HG02852 (cell line): Measurements from ENCODE around the gene ATP6V0E2.

Experiments
- ATAC-seq: cut with Tn5 transposase; IDR thresholded peaks from one replicate; pipeline ENCODE4 v1.9.1; 2021; ENCODE audit warnings: mild to moderate bottlenecking, moderate library complexity; ENCODE audit not compliant: unreplicated experiment

The ATP6V0E2 gene

DNA sequence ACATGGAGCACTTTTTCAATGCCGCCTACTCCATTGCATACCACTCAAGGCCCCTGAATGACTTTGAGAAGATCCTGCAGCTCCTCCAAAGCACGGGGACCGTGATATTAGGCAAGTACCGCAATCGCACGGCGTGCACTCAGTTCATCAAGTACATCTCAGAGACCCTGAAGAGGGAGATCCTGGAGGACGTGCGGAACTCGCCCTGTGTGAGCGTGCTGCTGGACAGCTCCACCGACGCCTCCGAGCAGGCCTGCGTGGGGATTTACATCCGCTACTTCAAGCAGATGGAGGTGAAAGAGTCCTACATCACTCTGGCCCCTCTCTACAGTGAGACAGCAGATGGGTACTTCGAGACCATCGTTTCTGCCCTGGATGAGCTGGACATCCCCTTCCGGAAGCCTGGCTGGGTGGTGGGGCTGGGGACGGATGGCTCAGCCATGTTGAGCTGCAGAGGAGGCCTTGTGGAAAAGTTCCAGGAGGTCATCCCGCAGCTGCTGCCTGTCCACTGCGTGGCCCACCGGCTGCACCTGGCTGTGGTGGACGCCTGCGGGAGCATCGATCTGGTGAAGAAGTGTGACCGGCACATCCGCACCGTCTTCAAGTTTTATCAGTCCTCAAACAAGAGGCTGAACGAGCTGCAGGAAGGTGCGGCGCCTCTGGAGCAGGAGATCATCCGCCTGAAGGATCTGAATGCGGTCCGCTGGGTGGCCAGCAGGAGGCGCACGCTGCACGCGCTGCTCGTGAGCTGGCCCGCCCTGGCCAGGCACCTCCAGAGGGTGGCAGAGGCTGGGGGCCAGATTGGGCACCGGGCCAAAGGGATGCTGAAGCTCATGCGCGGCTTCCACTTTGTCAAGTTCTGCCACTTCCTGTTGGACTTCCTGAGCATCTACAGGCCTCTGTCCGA lies 12.7 kb upstream of the ATP6V0E2 start:
- ATAC-seq = no peak

DNA sequence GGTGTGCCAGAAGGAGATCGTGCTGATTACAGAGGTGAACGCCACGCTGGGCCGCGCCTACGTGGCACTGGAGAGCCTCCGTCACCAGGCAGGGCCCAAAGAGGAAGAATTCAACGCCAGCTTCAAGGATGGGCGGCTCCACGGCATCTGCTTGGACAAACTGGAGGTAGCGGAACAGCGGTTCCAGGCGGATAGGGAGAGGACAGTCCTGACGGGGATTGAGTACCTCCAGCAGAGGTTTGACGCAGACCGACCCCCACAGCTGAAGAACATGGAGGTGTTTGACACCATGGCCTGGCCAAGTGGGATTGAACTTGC lies 12.1 kb upstream of the ATP6V0E2 start:
- ATAC-seq = no peak

DNA sequence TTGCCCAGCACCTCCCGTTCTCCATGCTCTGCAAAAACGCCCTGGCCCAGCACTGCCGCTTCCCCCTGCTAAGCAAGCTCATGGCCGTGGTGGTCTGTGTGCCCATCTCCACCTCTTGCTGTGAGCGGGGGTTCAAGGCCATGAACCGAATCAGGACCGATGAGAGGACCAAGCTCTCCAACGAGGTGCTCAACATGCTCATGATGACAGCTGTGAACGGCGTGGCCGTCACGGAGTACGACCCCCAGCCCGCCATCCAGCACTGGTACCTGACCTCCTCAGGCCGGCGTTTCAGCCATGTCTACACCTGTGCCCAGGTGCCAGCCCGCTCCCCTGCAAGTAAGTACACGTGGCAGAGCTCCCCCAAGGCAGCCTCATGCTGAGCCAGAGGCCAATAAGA lies 11.6 kb upstream of the ATP6V0E2 start:
- ATAC-seq = no peak

DNA sequence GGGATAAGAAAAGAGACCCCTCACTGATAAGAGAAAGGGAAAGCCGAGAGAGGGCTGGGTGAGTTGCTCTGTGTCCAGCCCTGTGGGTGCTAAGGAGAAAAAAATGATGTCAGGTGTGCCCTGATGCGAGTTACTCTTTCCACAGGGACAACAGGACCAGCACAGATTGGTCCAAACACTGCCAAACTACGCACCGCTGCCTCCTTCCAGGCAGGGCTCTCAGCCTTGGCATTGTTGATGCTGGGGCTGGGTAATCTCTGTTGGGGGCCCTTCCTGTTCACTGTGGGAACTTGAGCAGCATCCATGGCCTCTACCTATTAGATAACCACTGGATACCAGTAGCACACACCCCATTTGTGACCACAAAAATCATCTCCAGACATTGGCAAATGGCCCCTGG lies 10.3 kb upstream of the ATP6V0E2 start:
- no peak for ATAC-seq

DNA sequence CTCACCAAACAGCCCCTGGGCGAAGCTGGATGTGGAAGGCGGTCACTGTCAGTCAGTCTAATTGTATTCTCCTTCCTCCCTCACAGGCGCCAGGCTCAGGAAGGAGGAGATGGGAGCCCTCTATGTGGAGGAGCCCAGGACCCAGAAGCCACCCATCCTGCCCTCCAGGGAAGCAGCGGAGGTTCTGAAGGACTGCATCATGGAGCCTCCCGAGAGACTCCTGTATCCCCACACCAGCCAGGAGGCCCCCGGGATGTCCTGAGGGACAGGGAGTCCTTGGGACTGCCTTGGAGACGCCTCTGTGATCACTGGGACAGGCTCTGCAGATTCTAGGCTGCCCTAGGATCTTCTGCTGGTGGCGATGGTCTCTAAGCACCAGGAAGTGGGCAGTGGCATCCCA lies 9.7 kb upstream of the ATP6V0E2 start:
- ATAC-seq = no peak

DNA sequence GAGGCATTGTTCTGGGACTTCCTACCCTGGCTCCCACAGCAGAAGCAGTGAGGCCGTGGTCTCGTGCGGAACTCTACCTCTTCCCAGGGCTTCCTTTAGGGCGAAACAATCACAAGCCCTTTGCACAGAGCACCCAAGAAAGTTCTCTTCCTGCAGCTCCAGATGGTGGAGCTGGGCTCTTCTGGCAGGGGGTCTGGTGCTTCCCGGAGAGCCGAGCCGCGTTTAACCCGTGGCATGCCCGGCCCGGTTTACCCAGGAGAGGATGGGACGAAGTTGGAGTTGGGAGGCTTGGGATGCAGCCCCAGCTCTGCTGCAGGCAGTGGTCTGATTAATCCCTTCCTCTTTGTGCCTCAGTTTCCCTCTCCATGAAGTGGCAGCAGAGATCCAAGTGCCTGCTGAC lies 9.0 kb upstream of the ATP6V0E2 start:
- no peak for ATAC-seq

DNA sequence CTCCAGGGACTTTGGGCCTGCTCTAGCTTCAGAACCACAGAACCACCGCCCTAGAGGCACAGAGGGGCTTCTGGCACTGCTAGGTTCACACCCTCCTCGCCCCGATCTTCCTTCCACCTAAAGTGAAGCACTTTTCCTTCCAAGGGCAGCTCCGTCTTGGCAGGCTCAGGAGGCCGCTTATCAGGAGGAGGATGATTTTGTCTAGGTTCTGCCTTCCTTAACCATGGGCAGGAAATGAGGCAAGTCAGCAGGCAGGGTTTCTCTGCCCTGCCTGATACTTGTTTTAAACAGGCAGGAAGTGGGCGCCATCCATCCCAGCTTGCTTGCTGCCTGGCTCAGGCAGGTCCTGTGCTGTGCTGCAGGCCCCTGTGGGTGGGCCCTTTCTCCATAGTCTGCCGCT lies 8.3 kb upstream of the ATP6V0E2 start:
- no peak for ATAC-seq

DNA sequence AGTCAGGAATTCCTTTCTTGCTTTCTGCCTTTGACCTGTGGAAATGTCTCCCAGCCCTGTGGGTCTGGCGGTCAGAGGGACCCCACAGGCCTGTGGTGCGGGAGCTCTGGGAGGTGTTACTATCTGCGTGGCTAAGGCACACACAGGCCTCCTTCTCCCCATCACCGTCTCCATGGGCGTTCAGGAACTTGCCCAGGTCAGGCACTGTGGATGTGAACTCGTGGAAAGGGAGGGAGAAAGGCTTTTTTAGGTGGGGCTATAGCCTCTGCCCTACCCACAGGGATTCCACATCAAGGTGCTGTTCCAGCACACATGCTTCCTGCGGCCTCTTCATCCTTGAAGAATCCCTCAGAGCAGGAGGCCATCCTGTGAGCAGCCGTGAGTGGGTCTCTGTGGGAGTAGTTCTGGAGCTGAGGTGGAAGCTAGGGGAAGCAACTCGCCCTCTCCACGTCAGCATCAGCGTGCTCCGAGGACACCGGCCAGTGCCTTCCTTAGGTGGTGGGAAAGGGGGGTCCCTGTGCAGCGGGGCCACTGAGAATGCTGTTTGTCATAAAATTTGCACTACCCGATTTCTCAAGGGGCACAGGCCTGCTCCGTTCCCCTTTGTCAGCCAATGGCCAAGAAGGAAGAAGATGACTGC lies 7.5 kb upstream of the ATP6V0E2 start:
- no peak for ATAC-seq

DNA sequence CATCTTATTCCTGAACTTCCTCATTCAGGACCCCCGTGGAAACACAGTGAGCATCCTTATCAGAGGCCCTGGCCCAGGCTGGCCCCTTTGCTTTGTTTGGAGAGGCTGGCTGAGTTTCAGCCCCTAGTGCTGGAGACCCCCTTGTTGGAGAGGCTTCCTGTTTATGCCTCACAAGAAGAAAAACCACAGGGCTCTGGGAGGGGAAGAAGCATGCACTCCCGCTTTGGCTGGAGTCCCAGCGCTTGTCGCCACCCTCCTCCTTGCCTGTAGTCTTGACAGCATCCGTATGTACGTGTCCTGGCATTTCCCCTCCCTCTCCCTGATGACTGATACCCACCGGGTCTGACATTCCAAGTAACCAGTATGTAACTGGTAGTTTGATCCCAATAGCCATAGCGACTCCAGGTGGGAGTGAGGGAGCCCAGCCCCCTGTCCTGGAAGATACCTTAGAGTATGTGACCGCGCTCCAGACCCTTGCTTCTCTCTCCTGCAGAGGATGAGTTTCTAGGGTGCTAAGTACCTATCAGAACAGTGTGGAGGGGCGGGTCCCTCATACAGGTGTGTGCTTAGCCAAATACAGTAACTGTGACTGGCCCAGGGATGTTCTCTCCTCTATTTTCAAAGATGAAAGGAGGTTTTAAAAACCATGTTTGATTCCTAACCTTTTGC lies 6.9 kb upstream of the ATP6V0E2 start:
- ATAC-seq = no peak

DNA sequence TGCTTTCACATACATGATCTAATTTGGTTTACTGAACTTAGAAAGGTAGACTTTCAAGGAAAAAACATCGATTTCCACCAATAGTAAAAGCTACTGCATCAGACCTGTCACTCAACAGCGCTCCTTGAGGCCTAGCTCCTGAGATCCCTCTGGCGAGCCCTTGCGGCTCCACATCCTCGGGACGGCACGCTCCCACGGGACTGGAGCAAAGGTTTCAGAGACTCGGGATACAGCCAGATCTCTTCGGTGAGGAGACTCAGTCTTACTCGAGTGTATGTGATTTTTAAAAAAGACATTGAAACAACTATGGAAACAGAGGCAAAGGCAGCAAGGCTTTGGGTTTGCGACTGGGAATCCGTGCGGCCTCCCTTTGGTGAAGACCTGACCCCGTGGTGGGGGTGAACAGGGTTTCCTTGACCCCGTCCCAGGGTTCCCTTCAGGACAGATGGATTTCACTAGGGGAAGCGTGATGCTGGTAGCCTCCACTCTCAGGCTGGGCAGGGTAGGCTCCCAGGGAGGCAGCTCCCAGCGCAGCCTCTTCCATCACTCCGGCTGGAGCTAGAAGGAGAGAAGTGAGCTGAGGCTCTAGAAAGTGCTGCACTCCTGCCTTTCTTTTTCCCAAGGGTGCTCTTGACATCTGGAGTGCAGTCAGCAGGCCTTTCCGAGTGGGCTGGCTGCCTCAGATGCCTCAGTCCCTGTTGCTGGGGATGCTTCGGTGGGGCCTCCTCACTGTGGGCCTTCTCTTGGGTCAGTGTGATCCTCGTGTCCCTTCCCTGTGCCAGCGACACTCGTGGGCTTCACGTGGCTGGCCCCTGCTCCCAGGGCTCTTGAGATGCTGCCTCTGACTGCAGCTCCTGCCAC lies 5.8 kb upstream of the ATP6V0E2 start:
- ATAC-seq = no peak

DNA sequence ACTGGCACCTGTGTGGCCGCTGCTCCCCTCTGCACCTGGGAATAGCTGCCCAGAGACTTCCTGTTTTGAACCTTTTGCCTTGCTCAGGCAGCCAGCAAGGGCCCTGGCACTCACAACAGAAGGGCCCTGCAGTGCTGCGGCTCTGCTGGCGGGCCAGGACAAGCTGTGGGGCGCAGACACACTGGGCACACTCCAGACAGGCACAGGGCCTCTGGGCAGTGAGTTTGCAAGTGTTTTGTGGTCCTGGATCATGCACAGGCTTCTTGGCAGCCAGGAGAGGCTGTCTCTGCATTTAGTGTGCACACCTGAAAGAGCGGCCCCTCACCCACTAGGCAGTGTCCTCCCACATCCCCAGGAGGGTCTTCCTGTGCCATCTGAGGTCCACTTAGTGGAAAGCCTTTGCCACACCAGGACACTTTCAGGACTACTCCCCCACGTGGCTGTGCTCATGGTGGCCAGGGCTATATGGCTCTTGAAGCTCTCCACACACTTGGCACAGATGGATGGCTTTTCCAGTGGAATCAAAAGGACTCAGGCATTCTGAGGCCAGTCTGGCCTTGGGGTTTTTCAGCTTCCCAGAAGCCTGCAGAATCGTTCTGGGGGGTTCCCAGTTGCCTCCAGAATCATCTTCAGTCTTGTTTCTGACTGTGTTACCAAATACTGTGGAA lies 5.0 kb upstream of the ATP6V0E2 start:
- no peak for ATAC-seq

DNA sequence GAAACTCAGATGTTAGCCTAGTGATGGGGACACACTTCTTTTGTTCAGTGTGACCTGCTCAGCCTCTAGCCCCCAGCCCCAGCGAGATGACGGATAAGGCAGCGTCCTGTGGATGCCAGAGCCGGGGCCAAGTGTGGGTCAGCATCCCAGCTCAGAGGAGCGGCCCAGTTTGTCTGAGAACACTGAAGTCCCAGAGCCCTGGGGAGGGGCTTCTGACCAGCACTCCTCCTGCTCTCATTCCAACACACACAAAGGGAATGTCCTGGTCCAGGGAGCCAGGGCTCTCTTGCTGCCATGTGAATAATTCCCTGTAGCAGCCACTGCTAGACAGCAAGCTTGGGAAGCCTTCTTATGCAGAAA lies 4.5 kb upstream of the ATP6V0E2 start:
- ATAC-seq = no peak

DNA sequence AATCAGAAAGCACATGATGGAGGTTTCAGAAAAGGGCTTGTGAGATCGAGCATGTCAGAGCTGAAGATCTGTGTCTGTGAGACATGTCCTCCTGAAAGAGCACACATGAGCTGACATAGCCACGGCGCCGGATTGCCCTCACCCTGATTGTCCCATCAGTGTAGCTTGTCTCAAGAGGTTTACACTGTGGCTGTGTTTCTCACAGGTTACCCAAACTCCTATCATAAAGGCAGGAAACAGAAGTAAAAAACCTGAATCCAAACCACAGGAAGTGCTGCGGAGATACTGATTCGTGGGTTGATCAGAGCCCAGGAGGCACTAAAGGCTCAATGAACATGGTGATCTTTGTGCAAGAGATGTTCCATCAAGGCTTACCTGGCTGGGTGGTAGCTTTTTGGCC lies 3.9 kb upstream of the ATP6V0E2 start:
- ATAC-seq = no peak

DNA sequence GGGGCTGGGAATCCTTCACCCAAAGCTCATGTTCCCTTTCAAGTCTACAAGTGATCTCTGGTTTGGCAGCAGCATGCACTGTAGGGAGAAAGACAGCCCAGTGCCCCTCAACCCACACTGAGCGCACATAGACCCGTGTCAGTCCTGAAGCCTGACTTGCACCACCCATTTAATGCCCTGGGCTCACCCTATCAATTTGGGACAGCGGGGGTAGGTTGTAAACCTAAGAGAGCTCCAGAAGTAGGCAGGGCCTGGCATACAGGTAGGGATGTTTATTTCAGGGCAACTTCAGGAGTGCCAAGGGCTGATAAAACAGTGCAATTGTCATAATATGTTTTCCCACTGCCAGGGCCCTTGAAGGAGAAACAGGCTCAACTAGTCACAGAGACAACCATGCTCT lies 3.5 kb upstream of the ATP6V0E2 start:
- ATAC-seq = no peak

DNA sequence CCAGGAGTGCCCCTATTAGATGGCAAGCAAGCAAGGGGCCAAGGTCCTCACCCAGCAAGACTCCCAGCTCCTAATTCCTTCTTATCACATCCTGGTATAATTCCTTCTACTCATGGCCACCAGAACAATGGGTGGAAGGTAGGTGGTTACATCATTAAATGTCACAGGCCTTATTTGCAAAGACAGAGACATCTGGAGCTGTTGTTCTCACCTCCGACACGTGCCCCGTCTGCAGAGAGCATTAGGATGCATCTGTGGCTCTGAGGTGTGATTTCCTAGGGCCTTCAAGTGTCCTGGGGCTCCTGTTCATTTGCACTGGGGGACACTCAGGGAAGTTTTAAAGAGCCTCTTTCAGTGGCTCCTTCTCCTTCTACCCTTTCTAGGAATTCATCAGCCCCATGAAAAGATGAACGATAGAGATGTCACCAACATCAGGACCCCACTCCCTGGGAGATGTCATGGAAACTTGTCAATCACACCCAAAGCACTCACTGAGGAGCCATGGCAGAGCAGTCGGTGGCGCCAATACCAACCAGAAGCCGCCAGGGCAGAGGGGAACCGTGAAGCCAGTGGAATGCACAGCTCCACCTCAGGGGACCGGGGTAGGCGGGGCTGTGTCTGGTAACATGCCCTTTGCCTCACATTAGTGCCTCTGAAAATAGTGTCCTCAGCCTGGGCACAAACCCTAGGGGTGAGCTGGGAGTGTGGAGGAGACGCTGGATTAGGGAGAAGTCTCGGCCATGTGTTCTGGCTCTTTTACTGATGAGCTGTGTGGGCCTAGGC lies 2.9 kb upstream of the ATP6V0E2 start:
- ATAC-seq = no peak

DNA sequence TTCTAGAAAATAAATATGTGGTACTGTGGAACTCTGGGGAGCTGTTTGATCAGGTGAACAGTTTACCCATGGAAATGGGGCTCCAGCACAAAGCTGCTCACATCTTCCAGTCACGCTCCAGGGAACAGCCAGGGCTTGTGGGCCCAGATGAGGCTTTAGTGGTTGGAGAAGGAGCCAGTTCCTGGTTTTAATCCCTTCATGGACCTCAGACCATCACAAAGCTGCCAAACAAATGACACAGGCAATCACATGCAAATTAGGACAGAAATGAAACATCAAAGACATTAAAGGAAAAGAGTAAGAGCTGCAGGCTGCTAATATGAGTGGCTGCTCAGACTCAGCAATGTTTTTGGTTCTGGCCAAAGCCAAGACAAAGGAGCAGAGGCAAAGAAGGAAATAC lies 2.2 kb upstream of the ATP6V0E2 start:
- ATAC-seq = no peak

DNA sequence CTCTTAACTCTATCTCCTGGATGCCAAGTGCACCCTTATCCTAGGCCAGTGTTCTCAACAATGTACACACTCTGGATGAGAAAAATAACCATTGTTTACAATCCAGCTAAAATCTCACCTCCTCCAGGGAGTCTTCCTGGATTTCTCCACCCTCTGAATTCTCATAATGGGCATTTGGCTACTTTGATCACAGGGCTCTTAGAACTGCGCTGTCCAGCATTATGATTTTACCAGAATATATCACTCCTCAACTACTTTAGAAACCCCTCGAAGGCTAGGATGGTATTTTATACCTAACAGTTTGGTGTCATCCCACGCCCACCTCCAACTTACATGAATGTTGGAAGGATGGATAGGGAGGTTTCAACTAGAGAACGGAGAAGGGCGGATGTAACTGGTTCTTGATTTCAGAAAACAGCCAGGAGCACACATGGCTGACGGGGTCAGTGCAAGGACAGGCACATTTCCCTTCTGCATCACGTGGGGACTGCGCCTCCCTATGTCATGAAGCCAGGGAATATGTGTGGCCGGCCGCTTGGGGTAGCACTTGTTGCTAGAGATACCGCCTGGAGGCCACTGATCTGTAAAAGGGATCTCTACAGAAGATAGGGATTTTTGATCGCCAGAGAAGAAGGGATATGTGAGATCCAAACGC lies 1.2 kb upstream of the ATP6V0E2 start:
- peak; percentile 13 for ATAC-seq

DNA sequence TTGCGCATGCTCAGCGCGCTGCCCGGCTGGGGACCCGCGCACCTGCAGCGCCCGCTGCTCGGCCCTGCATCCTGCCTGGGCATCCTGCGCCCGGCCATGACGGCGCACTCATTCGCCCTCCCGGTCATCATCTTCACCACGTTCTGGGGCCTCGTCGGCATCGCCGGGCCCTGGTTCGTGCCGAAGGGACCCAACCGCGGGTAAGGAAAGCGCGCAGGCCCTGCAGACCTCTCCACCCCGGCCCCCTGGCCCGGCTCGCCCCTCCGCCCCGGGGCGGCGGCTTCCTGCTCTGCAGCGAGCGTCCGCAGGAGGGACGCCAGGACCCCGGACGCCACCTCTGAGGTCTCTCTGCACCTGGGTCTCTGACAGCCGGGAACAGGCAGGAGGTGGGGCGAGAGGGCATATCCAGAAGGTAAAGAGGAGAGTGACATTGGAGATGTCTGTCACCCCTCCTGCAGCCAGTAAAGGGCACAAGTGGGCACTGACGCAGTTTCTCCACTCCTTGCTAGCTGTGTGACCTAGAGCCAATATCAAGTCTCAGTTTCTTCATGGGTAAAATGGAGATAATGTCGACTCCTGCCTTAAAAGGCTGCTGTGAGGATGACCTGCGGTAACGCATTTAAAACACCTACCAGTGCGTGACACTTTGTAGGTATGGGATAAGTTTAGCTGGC lies 338 bp downstream of the ATP6V0E2 start:
- peak; percentile 33 for ATAC-seq

DNA sequence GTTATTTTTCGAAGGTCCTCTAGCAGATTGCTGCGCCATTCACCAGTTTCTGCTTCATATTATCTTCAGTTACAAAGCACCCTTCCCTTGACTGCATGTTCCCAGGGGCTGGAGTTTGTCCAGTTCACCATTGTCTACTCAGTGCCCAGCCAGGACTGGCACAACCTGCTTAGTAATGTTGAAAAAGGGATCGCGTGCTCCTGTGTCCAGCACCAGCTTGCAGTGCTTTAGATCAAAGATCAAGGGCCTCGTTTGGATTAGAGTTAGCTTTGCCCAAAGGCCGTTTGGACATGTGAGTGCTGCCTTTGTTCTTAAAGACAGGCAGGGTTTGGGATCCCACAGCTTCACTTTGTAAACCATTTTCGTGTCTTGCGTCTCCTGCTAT lies 867 bp downstream of the ATP6V0E2 start:
- no peak for ATAC-seq
